H1 (cell line): ENCODE measurements around the gene TUBA1A. TPM values are rescaled to one million over a fixed set of nuclear protein-coding genes. Genes with fewer than 3 reads are reported as not detected.

Source experiments
- ASH2L ChIP-seq: fragments of 200-600, 300-600 bp; sonication (generic); IDR thresholded peaks from one replicate; pipeline ENCODE4 v1.7.1; 2017; ENCODE audit warnings: low read length
- ATF2 ChIP-seq: IDR thresholded peaks from 2 replicates; pipeline ENCODE4 v1.6.1; 2012; ENCODE audit warnings: low read length, inconsistent platforms
- CREB1 ChIP-seq: IDR thresholded peaks from 2 replicates; pipeline ENCODE4 v1.6.1; 2012; ENCODE audit warnings: inconsistent platforms
- CTCF ChIP-seq, 3 experiments: IDR thresholded peaks; 1 replicate in 2 of 3; 2 replicates in 1 of 3; pipeline versions ENCODE4 v1.5.1 to v1.6.1; 2011; ENCODE audit warnings: low read length in 3 of 3, mild to moderate bottlenecking in 3 of 3, inconsistent platforms in 2 of 3, low read depth in 1 of 3, moderate library complexity in 1 of 3; ENCODE audit not compliant: insufficient read depth in 1 of 3; ENCODE audit errors: control extremely low read depth in 1 of 3
- E2F6 ChIP-seq: IDR thresholded peaks from 2 replicates; pipeline ENCODE4 v1.6.1; 2012; ENCODE audit warnings: inconsistent platforms
- EZH2 ChIP-seq: fragments of 200-600 bp; sonication (generic); IDR thresholded peaks from 2 replicates; pipeline ENCODE4 v1.7.1; 2012; ENCODE audit warnings: low read depth, mild to moderate bottlenecking, moderate library complexity, low read length, inconsistent platforms; ENCODE audit not compliant: severe bottlenecking
- FOSL1 ChIP-seq: IDR thresholded peaks from 2 replicates; pipeline ENCODE4 v1.6.1; 2011; ENCODE audit warnings: mild to moderate bottlenecking, low read depth, low read length, moderate library complexity; ENCODE audit not compliant: insufficient read depth
- GABPA ChIP-seq: IDR thresholded peaks from 2 replicates; pipeline ENCODE4 v1.6.1; 2011; ENCODE audit warnings: mild to moderate bottlenecking, low read length, moderate library complexity, borderline replicate concordance; ENCODE audit not compliant: insufficient read depth
- JUN ChIP-seq: IDR thresholded peaks from 2 replicates; pipeline ENCODE4 v1.6.1; 2011; ENCODE audit warnings: low read depth, mild to moderate bottlenecking, improper control_type of control experiment, low read length
- PHF8 ChIP-seq: fragments of 200-600 bp; sonication (generic); conservative IDR thresholded peaks from 2 replicates; pipeline ENCODE4 v1.7.1; 2012; ENCODE audit warnings: low read depth, mild to moderate bottlenecking, inconsistent platforms, low read length, moderate library complexity
- RAD21 ChIP-seq, 2 experiments: IDR thresholded peaks in 1 of 2; conservative IDR thresholded peaks in 1 of 2; 2 replicates each; pipeline ENCODE4 v1.6.1; 2011; ENCODE audit warnings: low read depth in 2 of 2, low read length in 2 of 2, improper control_type of control experiment in 1 of 2, inconsistent platforms in 1 of 2, mild to moderate bottlenecking in 1 of 2, moderate library complexity in 1 of 2
- RBBP5 ChIP-seq: IDR thresholded peaks from 2 replicates; pipeline ENCODE4 v1.7.1; 2012; ENCODE audit warnings: low read depth, mild to moderate bottlenecking, inconsistent platforms, low read length, moderate library complexity, borderline replicate concordance
- RFX5 ChIP-seq: IDR thresholded peaks from 2 replicates; pipeline ENCODE4 v1.6.1; 2011; ENCODE audit warnings: low read depth, low read length, improper control_type of control experiment, borderline replicate concordance
- RNF2 ChIP-seq: fragments of 200-900, 300-1000 bp; sonication (generic); IDR thresholded peaks from 2 replicates; pipeline ENCODE4 v1.7.1; 2016; ENCODE audit warnings: borderline replicate concordance, low read depth, mild to moderate bottlenecking, antibody characterized with exemption, low read length; ENCODE audit not compliant: poor library complexity, severe bottlenecking; ENCODE audit errors: missing control alignments
- RXRA ChIP-seq: IDR thresholded peaks from 2 replicates; pipeline ENCODE4 v1.6.1; 2011; ENCODE audit warnings: low read depth, mild to moderate bottlenecking, low read length, moderate library complexity; ENCODE audit not compliant: insufficient read depth
- SUZ12 ChIP-seq: fragments of 200-600 bp; sonication (generic); IDR thresholded peaks from 2 replicates; pipeline ENCODE4 v1.6.1; 2012; ENCODE audit warnings: mild to moderate bottlenecking, inconsistent platforms, low read length, moderate library complexity, mixed read lengths
- TAF1 ChIP-seq: IDR thresholded peaks from 2 replicates; pipeline ENCODE4 v1.6.1; 2011; ENCODE audit warnings: mild to moderate bottlenecking, low read depth, low read length
- TEAD4 ChIP-seq: IDR thresholded peaks from 2 replicates; pipeline ENCODE4 v1.6.1; 2012; ENCODE audit warnings: low read depth, low read length, inconsistent platforms, mixed read lengths
- ZNF274 ChIP-seq: IDR thresholded peaks from 2 replicates; pipeline ENCODE4 v1.7.0; 2012; ENCODE audit warnings: low read length, borderline replicate concordance; ENCODE audit errors: extremely low read depth
- polyA plus RNA-seq, 7 experiments: library from polyadenylated mRNA; depleted of rRNA in 3 of 7; stranded (reverse) in 5 of 7; unstranded in 2 of 7; fragments of >200 nt in 5 of 7; fragments of 200-250 nt in 2 of 7; gene quantifications; 1 replicate in 5 of 7; 2 replicates in 1 of 7; 4 replicates in 1 of 7; pipeline versions ENCODE4 v1.2.1 to v1.2.3, GENCODE V29; 2011 to 2013; ENCODE audit warnings: missing spikeins in 2 of 7, mixed read lengths in 2 of 7
- total RNA-seq: library from RNA; stranded (reverse); fragmentation: NEBNext Ultra II Directional; extraction: Animal tissue kit (Norgen Biotek cat#: 25700); gene quantifications from 2 replicates; pipeline ENCODE4 v1.2.1, GENCODE V29; 2021

Gene TUBA1A
- total and polyA plus RNA-seq, 2 of the 8 experiments (the other 6 are each of a cell fraction or from before 2014, with no cell fraction given): 283 to 1,018 TPM

- TF ChIP-seq TEAD4 (no peak), E2F6 (no peak), RBBP5 (peak; percentile 42; the same call in 1 of the 2 replicates), RAD21 (IDR thresholded peaks at IDR 0.05 in 1 of 2, conservative IDR thresholded peaks at IDR 0.05 in 1 of 2; ENCODE audit: low read depth in 2 of 2, low read length in 2 of 2) (no peak), GABPA (no peak), ATF2 (peak; percentile 96), ASH2L (peak; percentile 74), CTCF (IDR thresholded peaks at IDR 0.05; ENCODE audit: control extremely low read depth in 1 of 3, insufficient read depth in 1 of 3, low read depth in 1 of 3, low read length in 3 of 3) (no peak), FOSL1 (no peak), CREB1 (peak; percentile 57), ZNF274 (no peak), TAF1 (peak; percentile 92), PHF8 (peak; percentile 71), JUN (peak; percentile 61; the same call in 1 of the 2 replicates), RNF2 (no peak), RXRA (no peak), SUZ12 (no peak), RFX5 (peak; percentile 90), EZH2 (no peak)
Observed at GRCh38 chr12:49188916-49189367, at the start of gene TUBA1A (continued).
